Fibroblast of lung (primary cell): ENCODE results near the gene CEP250.

Experiments
- CTCF ChIP-seq, 2 donors: IDR thresholded peaks in 1 of 2; conservative IDR thresholded peaks in 1 of 2; 1 replicate in 1 of 2; 2 replicates in 1 of 2; pipeline ENCODE4 v1.5.1; 2011 to 2012; ENCODE audit warnings: low read length in 2 of 2, control low read depth in 1 of 2, inconsistent platforms in 1 of 2, low read depth in 1 of 2, mild to moderate bottlenecking in 1 of 2
- EZH2 ChIP-seq: IDR thresholded peaks from 2 replicates; pipeline ENCODE4 v1.5.1; 2012; ENCODE audit warnings: low read length, control low read depth, mild to moderate bottlenecking; ENCODE audit errors: missing control alignments

GRCh38 chr20:35489717-35490116, 34.3 kb downstream of the CEP250 start:
- TF ChIP-seq CTCF (conservative IDR thresholded peaks at IDR 0.05 in 1 of 2, IDR thresholded peaks at IDR 0.05 in 1 of 2; ENCODE audit: low read depth in 1 of 2, low read length in 2 of 2) (no peak), EZH2 (no peak)
